ENCODE data around the gene CASZ1.

DNA sequence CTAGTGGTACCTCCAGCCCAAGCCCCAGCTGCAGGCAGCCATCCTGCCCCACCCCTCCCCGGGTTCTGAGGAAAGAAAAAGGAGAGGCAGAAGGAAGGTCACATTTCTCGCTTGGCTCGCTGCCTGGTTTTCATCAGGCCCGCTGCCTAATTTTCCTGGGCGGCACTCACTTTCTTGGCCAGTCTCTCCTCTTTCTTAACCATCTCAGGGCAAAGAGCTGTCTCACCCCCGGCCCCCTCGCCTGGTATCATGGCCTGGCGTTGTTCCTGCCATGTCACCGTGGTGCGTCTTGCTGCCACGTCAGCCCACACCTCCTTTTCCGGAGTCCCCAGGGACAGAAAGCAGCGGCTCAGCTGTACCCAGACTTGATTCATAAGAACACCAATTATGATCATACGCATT lies 26.6 kb upstream of the CASZ1 start:
- TF ChIP-seq, protein P1, sequence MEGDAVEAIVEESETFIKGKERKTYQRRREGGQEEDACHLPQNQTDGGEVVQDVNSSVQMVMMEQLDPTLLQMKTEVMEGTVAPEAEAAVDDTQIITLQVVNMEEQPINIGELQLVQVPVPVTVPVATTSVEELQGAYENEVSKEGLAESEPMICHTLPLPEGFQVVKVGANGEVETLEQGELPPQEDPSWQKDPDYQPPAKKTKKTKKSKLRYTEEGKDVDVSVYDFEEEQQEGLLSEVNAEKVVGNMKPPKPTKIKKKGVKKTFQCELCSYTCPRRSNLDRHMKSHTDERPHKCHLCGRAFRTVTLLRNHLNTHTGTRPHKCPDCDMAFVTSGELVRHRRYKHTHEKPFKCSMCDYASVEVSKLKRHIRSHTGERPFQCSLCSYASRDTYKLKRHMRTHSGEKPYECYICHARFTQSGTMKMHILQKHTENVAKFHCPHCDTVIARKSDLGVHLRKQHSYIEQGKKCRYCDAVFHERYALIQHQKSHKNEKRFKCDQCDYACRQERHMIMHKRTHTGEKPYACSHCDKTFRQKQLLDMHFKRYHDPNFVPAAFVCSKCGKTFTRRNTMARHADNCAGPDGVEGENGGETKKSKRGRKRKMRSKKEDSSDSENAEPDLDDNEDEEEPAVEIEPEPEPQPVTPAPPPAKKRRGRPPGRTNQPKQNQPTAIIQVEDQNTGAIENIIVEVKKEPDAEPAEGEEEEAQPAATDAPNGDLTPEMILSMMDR (IDR thresholded peaks at IDR 0.05; ENCODE audit: insufficient read depth, low read length), result no peak
- TF ChIP-seq, protein P2, sequence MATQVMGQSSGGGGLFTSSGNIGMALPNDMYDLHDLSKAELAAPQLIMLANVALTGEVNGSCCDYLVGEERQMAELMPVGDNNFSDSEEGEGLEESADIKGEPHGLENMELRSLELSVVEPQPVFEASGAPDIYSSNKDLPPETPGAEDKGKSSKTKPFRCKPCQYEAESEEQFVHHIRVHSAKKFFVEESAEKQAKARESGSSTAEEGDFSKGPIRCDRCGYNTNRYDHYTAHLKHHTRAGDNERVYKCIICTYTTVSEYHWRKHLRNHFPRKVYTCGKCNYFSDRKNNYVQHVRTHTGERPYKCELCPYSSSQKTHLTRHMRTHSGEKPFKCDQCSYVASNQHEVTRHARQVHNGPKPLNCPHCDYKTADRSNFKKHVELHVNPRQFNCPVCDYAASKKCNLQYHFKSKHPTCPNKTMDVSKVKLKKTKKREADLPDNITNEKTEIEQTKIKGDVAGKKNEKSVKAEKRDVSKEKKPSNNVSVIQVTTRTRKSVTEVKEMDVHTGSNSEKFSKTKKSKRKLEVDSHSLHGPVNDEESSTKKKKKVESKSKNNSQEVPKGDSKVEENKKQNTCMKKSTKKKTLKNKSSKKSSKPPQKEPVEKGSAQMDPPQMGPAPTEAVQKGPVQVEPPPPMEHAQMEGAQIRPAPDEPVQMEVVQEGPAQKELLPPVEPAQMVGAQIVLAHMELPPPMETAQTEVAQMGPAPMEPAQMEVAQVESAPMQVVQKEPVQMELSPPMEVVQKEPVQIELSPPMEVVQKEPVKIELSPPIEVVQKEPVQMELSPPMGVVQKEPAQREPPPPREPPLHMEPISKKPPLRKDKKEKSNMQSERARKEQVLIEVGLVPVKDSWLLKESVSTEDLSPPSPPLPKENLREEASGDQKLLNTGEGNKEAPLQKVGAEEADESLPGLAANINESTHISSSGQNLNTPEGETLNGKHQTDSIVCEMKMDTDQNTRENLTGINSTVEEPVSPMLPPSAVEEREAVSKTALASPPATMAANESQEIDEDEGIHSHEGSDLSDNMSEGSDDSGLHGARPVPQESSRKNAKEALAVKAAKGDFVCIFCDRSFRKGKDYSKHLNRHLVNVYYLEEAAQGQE (IDR thresholded peaks at IDR 0.05; ENCODE audit: insufficient replicate concordance, low read depth), result no peak
- no peak for TF ChIP-seq POLR2AphosphoS5 (IDR thresholded peaks at IDR 0.05; ENCODE audit: low read depth)
- no peak for TF ChIP-seq SPI1 (IDR thresholded peaks at IDR 0.05; ENCODE audit: borderline replicate concordance, low read depth)
- no peak for TF ChIP-seq GABPA (IDR thresholded peaks at IDR 0.05; ENCODE audit: low read depth)
